AG09319 (cell line): Measurements from ENCODE around the gene EFCAB13.
"Not testable (repeated sequence)": the region's sequence is repeated elsewhere in the genome, so short reads cannot be mapped to it uniquely, and the experiment has no call there.

Source experiments
- DNase-seq: peaks from one replicate; pipeline ENCODE4 v3.0.0-alpha.2; 2010; ENCODE audit warnings: low read depth; ENCODE audit errors: extremely low read depth
- CTCF ChIP-seq: IDR thresholded peaks from 2 replicates; pipeline ENCODE4 v1.5.1; 2011; ENCODE audit warnings: low read depth, mild to moderate bottlenecking, inconsistent platforms, low read length, moderate library complexity

Gene EFCAB13

GRCh38 chr17:47373002-47373401 lies 49.2 kb downstream of the EFCAB13 start:
- TF ChIP-seq CTCF = no peak
- no peak for DNase-seq

- no peak for DNase-seq
- no peak for TF ChIP-seq CTCF
These were observed 52.5 kb downstream of the EFCAB13 start for GRCh38 chr17:47376247-47376646.

- TF ChIP-seq CTCF = no peak
- DNase-seq = no peak
These were observed 65.1 kb downstream of the EFCAB13 start for GRCh38 chr17:47388825-47389224.

DNA sequence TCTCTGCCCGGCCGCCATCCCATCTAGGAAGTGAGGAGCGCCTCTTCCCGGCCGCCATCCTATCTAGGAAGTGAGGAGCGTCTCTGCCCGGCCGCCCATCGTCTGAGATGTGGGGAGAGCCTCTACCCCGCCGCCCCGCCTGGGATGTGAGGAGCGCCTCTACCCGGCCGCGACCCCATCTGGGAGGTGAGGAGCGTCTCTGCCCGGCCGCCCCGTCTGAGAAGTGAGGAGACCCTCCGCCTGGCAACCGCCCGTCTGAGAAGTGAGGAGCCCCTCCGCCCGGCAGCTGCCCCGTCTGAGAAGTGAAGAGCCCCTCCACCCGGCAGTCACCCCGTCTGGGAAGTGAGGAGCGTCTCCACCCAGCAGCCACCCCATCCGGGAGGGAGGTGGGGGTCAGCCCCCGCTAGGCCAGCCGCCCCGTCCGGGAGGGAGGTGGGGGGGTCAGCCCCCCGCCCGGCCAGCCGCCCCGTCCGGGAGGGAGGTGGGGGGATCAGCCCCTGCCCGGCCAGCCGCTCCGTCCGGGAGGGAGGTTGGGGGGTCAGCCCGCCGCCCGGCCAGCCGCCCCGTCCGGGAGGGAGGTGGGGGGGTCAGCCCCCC lies 73.9 kb downstream of the EFCAB13 start:
- not testable (repeated sequence) for DNase-seq

DNA sequence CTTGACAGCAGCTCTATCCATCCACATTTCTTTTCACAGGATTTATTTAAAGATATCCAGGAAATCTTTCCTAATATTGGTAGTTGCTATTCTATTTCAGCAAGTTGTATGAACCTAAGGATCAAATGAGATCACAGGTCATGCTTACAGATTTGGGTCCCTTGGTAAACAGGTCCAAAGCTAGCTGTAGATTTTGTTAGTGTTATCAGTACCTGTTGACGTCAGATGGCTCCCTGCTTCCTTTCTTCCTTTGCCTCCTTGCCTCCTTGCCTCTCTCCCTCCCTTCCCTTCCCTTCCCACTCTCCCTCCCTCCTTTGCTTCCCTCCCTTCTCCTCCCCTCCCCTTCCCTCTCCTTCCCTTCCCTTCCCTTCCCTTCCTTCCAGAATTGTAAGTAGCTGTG lies 76.6 kb downstream of the EFCAB13 start:
- no peak for TF ChIP-seq CTCF
- no peak for DNase-seq

DNA sequence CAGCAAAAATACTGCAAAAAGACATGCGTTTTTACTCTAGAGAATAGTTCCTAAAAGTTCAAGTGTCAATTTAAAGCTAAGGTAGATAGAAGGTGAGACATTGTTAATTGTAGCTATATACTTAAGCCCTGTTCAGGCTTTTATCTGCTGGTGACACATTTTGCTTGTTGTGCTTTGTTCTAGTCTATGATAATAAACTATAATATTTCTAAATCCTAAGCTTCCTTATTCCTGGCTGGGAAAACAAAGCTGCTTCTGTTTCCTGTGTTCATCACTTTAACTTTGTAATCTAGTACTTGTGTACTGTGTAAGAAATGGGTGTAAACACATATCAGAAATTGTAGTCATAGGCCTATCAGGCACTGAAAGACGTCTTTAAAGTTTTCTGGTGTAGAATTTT lies 77.3 kb downstream of the EFCAB13 start:
- DNase-seq = no peak
- no peak for TF ChIP-seq CTCF

GRCh38 chr17:47404006-47404405 lies 80.3 kb downstream of the EFCAB13 start:
- no peak for TF ChIP-seq CTCF
- no peak for DNase-seq

DNA sequence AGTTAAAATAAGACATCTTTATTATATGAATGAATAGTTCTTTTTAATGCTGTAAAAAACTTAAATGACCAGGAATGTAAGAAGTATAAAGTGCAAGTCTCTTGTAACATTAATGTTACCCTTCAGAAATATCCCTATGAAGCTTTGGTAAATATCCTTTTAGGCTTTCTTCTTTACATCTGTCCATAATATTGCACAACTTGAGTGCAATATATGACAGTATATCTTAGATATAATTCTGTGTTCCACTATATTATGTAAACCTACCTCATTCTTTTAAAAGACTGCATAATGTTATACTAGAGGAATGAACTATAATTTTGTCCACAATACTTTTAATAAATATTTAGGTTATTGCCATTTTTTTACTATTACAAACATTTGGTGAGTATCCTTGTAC lies 81.1 kb downstream of the EFCAB13 start:
- DNase-seq = no peak
- TF ChIP-seq CTCF = no peak
